Fibroblast of the aortic adventitia (primary cell): ENCODE measurements around the gene OR2W1. TPM values are rescaled to one million over a fixed set of nuclear protein-coding genes. Genes with fewer than 3 reads are reported as not detected.

Experiments
- DNase-seq: peaks from one replicate; pipeline ENCODE4 v3.0.0-alpha.2; 2010; ENCODE audit warnings: low read depth
- H3K4me3 ChIP-seq: 2 replicates; pipeline ENCODE4 v1.5.1; 2011; ENCODE audit warnings: low read depth, mild to moderate bottlenecking, control low read depth, low read length, moderate library complexity
- total RNA-seq: library from RNA; depleted of rRNA; stranded (reverse); fragments of >200 nt; gene quantifications from 2 replicates; pipeline ENCODE4 v1.2.3, GENCODE V29; 2012; ENCODE audit warnings: low replicate concordance
- TF ChIP-seq, protein P1 (sequence below): IDR thresholded peaks from 2 replicates; pipeline ENCODE4 v1.5.1; 2011; ENCODE audit warnings: mild to moderate bottlenecking, low read length, control low read depth, inconsistent platforms; ENCODE audit not compliant: insufficient read depth

The OR2W1 gene
- total RNA-seq, 1 donor: not detected

DNA sequence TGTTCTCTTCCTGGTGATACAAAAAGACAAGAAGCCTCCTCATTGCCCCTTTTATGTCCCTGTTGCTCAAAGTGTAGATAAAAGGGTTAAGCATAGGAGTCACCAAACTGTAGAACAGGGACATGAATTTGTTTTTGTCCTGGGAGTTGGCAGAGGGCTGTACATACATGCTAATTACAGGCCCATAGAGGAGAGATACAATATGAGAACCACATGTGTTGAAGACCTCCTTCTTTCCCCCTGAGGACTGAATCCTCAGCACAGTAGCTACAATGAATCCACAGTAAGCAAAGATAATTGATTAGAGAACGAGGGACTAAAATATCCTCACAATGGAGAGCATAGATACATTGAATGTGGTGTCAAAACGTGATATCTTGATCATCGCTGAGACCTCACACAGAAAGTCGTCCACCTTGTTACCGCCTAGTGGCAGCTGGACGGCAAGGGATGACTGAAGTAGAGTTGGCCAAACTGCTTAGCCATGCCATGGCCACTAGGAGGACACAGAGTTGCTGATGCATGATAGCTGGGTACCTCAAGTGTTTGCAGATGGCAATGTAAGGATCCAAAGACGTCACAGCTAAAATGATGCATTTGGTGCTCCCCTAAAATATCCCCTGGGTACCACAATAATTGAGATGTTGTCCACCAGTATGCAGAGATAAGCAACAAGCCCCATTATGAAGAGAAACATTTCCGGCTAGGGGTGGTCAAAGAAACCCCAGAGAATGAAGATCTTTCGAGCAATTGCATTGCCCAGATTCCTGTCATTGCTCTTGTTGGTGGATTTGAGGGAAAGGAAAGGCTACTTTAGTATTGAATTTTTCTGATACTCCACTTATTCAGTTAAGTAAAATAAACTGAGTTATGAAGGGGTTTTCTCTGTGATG, 27.1 kb upstream of the OR2W1 start:
- TF ChIP-seq, protein P1, sequence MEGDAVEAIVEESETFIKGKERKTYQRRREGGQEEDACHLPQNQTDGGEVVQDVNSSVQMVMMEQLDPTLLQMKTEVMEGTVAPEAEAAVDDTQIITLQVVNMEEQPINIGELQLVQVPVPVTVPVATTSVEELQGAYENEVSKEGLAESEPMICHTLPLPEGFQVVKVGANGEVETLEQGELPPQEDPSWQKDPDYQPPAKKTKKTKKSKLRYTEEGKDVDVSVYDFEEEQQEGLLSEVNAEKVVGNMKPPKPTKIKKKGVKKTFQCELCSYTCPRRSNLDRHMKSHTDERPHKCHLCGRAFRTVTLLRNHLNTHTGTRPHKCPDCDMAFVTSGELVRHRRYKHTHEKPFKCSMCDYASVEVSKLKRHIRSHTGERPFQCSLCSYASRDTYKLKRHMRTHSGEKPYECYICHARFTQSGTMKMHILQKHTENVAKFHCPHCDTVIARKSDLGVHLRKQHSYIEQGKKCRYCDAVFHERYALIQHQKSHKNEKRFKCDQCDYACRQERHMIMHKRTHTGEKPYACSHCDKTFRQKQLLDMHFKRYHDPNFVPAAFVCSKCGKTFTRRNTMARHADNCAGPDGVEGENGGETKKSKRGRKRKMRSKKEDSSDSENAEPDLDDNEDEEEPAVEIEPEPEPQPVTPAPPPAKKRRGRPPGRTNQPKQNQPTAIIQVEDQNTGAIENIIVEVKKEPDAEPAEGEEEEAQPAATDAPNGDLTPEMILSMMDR: peak; percentile 39
- DNase-seq: peak; percentile 1
- no peak overlapping the region for H3K4me3 ChIP-seq

DNA sequence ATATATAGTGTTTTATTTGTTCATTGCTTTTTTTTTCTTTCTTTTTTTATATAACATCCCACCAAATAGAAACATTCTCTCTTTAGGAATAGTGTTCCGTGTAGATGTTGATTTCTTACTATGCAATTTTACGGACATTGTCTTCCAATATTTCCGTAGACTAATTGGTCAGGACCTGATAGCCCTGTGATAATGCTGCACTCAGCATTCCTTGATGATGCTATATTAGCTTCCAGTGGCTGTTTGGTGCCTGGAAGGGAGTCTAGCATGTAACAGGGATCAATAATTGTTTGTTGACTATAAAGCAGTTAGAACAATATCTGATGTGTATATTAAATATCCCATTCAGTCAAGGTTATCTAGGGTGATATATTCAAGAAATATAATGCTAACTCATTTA, 6.7 kb upstream of the OR2W1 start:
- DNase-seq: no peak
- TF ChIP-seq, protein P1: no peak
- no peak overlapping the region for H3K4me3 ChIP-seq

DNA sequence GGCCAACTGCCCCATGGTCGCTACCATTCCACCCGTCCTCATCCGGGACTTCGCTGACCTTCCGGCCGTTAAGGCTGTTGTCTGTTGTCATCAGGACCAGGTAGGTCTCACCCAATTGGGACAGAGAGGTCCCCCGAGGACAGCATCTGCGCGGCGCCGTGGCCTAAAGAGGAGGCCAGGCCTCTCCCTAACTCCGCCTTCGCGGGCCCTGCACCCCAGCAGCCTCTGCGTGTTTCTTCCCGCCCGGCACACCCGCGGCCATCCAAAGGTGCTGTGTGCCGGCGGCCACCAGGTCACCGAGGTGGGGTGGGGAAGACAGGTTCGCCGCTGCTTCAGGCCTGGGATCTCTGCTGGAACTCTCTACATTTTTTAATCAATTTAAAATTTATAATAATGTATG, 9.0 kb downstream of the OR2W1 start:
- TF ChIP-seq, protein P1: no peak
- no peak overlapping the region for H3K4me3 ChIP-seq
- DNase-seq: no peak

DNA sequence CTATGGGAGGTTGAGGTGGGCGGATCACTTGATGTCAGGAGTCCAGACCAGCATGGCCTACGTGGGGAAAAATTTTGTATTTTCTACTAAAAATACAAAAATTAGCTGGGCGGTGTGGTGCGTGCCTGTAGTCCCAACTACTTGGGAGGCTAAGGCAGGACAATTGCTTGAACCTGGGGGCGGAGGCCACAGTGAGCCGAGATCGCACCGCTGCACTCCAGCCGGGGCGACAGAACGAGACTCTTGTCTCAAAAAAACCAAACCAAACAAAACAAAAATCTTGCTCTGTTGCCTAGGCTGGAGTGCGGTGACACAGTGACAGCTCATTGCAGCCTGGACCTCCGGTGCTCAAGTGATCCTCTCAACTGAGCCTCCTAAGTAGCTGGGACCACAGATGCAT, 16.2 kb downstream of the OR2W1 start:
- TF ChIP-seq, protein P1: no peak
- no peak for DNase-seq
- no peak overlapping the region for H3K4me3 ChIP-seq

DNA sequence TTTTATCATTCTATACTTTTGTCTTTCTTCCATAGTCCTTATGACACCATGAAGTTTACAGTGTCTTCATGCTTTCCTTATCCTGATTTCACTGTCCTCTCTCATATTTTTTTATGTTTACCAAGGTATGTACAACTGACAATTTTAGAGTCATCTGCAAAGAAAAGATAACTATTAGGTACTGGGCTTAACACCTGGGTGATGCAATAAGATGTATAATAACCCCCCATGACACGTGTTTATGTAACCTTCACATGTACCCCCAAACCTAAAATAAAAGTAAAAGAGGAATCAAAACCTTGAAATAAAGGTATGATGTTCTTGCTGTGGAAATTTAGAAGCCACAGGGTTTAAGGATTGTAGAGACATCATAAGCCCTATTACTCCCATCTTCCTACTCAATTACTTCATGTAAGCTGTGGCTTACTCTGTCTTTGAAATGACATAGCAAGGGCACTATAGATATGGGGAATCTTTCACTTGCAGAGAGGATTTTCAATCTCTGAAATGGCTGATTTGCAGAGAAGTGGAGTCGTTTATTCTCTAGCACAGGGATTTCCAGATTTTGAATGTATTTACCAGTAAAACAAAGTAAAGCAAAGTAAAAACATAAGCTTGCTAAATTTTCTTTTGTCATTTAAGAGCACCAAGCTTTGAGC, 18.9 kb downstream of the OR2W1 start:
- DNase-seq: no peak
- no peak overlapping the region for H3K4me3 ChIP-seq
- TF ChIP-seq, protein P1: no peak

DNA sequence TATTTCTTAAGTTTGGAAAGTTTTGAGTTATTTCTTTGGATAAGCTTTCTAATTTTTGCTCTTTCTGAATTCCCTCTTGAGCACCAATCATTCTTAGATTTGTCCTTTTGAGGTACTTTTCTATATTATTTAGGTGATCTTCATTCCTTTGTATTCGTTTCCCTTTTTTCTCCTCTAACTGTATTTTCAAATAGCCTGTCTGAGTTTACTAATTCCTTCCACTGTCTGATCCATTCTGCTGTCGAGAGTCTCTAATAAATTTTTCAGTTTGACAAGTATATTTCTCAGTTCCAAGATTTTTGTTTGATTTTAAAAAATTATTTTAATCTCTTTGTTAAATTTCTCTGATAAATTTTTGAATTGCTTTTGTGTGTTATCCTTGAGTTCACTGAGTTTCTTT, 23.5 kb downstream of the OR2W1 start:
- no peak for DNase-seq
- TF ChIP-seq, protein P1: no peak
- no peak overlapping the region for H3K4me3 ChIP-seq
